Left colon (tissue), 2 donors: Measurements from ENCODE around the gene UNC80. TPM values are rescaled to one million over a fixed set of nuclear protein-coding genes. Genes with fewer than 3 reads are reported as not detected.

Experiments used
- total RNA-seq, 2 donors: library from RNA; stranded (reverse); fragmentation: NEBNext Ultra II Directional; extraction: Animal tissue kit (Norgen Biotek cat#: 25700); gene quantifications; one replicate each; pipeline ENCODE4 v1.2.1, GENCODE V29; 2021
- donor health status: DM: no; HTN: no; CAD: no.
- donor health status: DM: yes; HTN: yes; CAD: no.

UNC80 gene
- total RNA-seq, 2 donors from 2014 or later = 0.09 to 0.20 TPM

Other genes with a start within 250 kb of the UNC80 start
- gene RPE, start 230.8 kb downstream of the UNC80 start, total RNA-seq = 10 to 100 TPM; 39.8 to 46.3 TPM